NCI-H446 treated with DMSO at 0.1 percent for 48 hours (cell line): ENCODE results near the gene PIK3R1.

ENCODE experiments used
- DNase-seq: peaks from one replicate; lab custom pipeline; 2025; lab: John Stamatoyannopoulos, UW

PIK3R1 gene

DNA sequence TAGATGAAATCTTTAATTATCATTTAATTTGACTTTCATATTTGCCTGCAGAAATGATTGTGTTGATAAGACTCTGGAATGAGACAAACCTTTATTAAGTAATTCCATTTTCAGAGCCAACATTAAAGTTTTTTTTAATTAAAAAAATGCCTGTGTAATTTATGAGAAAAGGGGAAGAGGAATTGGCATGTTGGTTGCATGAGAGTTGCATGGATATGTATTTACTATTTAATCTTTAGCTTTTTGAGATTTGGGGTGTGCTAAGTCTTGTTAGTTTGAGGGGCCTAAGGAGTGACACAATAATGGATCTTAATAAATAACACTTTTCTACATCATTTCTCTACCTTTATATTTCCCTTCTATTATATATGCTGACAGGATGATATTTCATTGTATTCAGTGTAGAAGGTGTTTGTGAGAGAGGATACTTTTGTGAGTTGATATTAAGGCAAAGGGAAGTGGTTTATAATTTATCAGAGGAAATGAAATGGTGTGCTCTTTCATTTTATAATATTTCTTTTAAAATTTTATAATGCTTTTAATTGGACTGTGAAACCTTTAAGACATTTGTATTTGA lies 54.9 kb downstream of the PIK3R1 start:
- no peak for DNase-seq

GRCh38 chr5:68271124-68271523 lies 55.6 kb downstream of the PIK3R1 start:
- no peak for DNase-seq

GRCh38 chr5:68272289-68272688 lies 56.7 kb downstream of the PIK3R1 start:
- DNase-seq, result no peak

DNA sequence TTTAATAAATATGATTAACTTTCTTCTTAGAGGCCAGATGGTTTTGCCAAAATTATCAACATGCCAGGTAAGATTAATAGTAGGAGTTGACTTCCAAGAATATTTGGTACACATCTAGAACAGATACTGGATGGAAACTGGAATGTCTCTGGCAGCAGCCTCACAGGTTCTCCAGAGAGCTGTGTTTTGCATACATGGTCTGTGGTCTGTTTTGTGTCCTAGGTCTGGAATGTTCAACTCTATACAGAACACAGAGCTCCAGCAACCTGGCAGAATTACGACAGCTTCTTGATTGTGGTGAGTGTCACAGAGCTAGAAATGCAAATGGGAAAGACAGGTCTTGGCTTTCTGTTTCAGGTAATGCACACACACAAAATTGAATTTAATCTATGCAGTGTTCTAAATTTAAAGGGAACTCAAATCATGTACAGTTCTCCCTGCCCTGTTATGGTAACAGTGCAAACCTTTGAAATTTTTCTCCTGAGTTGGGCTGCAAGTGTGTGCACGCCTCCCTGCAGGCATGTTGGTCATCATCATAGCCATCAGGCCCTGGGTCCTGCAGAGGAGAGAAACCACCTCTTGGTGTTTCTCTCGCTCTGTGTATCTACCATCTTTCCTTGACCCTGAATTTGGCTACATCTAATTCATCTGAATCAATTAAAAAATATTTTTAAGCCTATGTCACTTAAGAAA lies 58.3 kb downstream of the PIK3R1 start:
- DNase-seq, result no peak

- no peak for DNase-seq
Measured at GRCh38 chr5:68274847-68275651, 59.5 kb downstream of the PIK3R1 start.

DNA sequence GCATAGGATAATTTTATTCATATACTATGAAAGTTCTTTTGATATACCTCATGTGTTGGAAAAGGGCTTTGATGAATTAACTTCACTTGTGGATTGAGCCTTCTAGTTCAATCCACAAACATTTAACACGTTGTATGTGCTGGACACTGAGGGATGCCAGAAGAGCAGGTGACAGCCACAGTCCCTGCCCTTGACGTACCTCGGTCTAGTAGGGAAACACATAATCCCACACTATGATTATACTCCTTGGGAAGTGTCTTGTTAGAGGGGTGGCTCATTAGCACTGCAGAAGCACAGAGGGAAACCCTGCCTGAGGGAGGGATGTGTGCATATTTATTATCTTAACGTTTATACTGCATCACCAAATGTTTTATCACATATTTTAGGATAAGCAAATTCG lies 61.2 kb downstream of the PIK3R1 start:
- DNase-seq, result no peak

DNA sequence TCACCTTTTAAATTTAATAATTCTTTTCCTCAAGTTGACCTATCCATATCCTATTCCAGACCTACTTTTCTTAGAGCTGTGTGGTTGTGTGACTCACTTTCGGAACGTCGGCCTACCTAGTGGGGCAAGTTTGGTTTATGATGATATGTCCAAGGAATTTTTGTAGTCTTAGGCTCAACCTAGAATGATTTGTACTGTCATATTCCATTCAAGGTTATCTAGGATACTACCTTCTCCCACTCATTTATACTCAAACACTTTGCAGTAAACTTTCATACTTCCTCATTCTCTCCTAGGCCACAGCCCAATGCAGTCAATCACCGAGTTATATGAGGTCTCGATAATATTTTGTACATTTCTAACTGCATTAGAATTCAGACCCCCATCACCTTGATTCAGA lies 61.9 kb downstream of the PIK3R1 start:
- no peak for DNase-seq

DNA sequence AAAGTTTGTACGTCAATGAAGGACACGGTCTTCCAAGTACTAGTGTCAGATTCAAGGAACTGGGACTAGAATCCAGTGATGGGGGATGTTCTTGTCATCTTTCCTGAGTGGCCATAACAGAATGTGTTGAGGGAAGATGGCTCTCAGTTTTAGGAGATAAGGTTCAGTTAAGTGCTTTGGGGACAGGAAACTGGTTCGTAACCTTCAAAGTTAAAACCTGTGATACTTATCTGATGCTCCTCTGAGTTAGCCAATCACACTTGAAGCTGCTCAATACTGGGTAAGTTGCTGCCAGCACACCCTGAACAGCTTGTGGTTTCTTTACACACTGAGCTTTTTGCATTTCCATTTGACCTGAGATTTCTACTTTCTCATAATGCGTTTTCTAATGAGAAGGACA lies 64.4 kb downstream of the PIK3R1 start:
- no peak for DNase-seq

DNA sequence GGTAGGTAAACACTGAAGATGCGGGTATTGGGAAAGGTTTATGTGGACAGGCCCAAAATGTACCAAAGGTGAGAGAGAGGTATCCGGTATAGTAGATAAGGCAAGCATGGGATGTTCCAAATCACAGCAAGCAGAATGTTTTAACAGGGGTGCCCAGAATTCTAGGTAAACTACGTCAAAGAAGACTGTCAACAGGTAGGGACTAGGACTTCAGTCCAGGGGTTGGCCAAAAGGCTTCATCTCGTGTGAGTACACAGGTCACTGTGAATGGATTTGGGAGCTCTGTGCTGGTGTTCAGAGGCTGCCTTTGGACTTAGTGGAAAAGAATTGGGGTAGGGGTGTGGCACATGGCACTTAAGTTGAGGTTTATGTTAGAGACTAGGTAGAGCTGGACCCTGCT lies 66.4 kb downstream of the PIK3R1 start:
- no peak for DNase-seq

DNA sequence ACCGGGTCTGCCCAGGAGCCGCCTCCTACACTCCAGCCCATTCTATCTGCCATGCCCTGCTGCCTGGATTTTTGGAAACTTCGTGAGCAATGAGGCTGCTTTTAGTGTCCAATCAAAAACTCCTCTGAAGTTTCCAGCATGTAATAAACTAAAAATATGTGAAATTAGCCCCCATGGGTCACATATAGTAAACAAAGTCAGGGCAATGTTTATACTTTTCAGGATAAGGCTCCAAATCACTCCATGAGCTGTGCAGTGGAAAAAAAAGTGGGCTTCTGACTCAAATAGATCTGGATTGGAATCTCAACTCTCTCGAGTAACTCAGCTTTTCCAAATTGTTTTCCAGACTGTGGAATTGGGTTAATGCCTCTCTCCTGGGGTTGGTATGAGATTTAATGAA lies 68.2 kb downstream of the PIK3R1 start:
- no peak for DNase-seq

DNA sequence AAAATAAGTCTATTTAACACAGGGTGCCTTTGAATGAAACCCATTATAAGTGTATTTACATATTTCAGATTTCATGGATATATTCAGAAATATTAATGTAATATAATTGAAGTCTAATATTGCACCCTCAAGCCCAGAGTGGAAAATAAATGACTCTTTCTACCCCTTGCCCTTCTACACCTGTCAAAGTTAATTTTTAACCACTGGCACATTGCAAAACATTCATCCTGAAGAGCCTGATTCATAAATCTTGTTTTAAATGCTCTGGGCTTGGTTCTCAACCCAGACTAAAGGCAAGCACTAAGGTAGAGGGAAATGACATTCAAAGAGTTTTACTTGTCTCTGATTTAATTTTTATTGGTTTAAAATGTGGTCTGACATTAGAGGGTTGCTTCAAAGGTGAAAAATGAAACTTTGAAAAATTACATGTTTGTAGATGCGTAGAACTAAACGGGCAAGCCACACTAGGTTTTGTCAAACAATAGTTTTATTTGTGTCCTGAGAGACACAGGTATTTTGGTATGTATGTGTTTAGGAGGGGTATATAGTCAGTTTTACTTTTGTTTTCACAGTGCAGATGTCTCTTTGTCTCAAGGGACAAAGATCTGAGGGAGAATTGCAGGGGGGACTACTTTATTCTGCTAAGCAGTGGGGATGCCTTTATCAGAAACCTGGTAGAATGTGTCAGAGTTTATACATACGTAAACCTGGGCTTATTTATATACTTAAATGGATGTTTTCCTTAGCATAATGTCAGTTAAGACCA lies 69.7 kb downstream of the PIK3R1 start:
- no peak for DNase-seq

- DNase-seq, result peak; percentile 44
Measured at GRCh38 chr5:68285851-68286611, 70.5 kb downstream of the PIK3R1 start.

DNA sequence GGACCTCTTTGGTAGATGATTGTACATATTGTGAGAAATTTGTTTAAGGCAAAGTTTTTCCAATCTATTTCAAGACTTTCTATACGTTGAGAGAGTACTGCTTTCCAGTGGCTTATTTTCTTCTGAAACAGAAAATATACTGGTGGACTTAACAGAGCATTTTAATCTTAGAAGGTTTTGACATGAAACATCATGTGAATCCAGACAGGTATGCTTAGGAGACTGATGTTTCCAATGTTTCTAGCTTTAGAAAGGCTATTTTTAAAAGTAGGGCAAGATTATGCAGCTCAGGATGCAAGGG lies 71.0 kb downstream of the PIK3R1 start:
- DNase-seq, result no peak

DNA sequence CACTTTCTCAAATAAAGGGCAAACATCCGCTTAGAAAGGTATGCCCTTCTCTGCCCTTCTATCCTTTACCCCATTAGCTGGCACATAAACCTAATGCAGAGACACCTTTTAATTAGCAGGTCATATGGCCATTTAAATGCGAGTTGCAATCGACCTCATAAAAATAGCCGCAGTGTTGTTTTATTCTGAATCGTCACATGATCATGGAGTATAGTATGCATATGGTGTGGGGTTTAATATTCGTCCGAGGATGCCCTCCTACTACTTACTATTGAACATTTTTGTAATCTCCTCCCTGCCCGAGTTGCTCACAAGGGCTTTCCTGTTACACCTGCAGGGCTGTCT lies 72.0 kb downstream of the PIK3R1 start:
- DNase-seq, result no peak

DNA sequence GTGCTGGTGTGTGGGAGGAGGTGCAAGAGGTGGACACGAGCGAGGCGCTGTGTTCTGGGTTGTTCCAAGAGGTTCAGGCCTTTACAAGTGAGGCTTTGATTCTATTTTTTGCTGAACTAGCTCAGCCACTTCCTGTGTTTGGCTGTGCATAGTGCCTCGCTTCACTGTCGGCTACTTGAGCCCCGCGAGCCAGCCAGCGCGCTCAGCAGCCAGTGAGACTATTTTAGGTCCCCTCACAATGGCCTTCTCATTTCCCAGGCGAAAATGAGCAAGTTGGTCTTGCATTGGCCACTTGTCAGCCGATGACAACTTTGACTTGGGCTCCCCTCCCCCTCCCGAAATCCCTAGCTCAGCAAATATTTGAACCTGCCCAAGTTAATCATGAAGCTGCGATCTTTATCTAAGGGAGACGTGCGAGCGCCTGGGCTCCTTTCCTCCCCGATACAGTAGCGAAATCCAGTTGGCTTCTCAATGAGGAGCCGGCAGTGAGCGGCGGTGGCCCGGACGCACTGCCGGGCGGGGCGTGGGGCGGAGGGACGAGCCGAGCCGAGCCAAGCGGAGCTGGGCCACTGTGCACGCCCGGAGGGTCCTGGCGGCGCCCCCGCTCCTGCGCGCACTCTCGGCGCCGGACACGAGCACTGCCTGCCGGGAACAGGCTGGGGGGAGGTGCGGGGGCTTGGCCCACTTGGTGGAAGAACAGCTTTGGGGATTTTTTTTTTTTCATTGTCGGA lies 72.6 kb downstream of the PIK3R1 start:
- DNase-seq, result no peak

GRCh38 chr5:68288707-68289134 lies 73.2 kb downstream of the PIK3R1 start:
- DNase-seq, result no peak

GRCh38 chr5:68289498-68289897 lies 73.9 kb downstream of the PIK3R1 start:
- DNase-seq, result no peak

GRCh38 chr5:68290260-68290674 lies 74.7 kb downstream of the PIK3R1 start:
- DNase-seq, result peak; percentile 17

DNA sequence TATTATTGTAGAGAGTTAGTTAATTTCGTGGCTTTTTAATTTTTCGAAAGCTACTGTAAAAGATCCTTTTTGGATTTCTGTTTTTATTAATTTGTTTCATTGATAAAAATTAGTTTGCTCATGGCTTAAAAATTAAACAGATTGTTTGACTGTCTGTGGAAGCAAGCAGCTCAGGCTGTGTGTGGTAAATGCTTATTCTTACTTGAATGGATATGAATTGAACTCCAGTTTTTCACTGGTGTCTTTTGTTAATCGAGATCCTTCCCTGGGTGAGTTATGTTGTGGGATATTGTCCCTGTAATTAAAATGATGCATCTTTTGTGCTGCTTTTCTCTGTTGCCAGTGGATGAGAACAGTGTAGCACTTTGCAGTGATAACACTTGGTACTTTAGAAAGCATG lies 75.3 kb downstream of the PIK3R1 start:
- DNase-seq, result no peak

DNA sequence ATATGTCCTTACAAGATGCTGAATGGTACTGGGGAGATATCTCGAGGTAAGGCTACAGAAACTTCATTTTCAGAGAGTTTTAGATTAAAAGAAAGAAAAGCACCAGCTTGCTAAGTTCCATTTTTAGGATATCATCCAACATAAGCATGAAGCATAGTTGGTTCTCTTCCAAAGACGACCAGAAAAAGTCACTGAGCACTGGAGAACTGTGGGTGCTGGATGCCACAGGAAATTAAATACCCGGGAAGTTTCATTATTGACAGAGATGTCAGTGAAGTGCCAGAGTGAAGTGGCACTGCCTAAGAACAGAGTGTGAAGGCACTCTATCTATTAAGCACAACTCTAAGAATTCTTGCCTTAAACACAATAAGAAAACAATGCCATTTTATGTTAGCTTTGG lies 76.8 kb downstream of the PIK3R1 start:
- DNase-seq, result no peak

GRCh38 chr5:68295772-68296171 lies 80.2 kb downstream of the PIK3R1 start:
- no peak for DNase-seq
